K562 (cell line): ENCODE data around the gene NBPF14. TPM values are rescaled to one million over a fixed set of nuclear protein-coding genes. Genes with fewer than 3 reads are reported as not detected.
A peak's percentile ranks its signal among the peaks of the same experiment; 100 is the strongest.

Experiments used
- BRD9 ChIP-seq: fragments of 450-650 bp; IDR thresholded peaks from 2 replicates; pipeline ENCODE4 v1.6.1; 2018; ENCODE audit warnings: low read depth; ENCODE audit not compliant: partially characterized antibody
- CBFB ChIP-seq: sonication (generic); formaldehyde crosslinking; IDR thresholded peaks from 2 replicates; pipeline ENCODE4 v1.4.0; 2020; ENCODE audit warnings: mild to moderate bottlenecking, missing genetic modification reagents
- CBX1 ChIP-seq: sonication (generic); IDR thresholded peaks from 2 replicates; pipeline ENCODE4 v1.6.1; 2016; ENCODE audit warnings: antibody characterized with exemption, low read depth, mild to moderate bottlenecking
- CREB1 ChIP-seq, 2 experiments: sonication (generic) in 1 of 2; formaldehyde crosslinking in 1 of 2; IDR thresholded peaks; 2 replicates each; pipeline versions ENCODE4 v1.6.1 to v1.8.0; 2012 to 2022; ENCODE audit warnings: inconsistent platforms in 1 of 2, mild to moderate bottlenecking in 1 of 2, missing genetic modification reagents in 1 of 2, moderate library complexity in 1 of 2
- EWSR1 ChIP-seq: fragments of 450-650 bp; IDR thresholded peaks from 2 replicates; pipeline ENCODE4 v1.6.1; 2018; ENCODE audit warnings: borderline replicate concordance, mild to moderate bottlenecking, low read depth, moderate library complexity; ENCODE audit not compliant: partially characterized antibody
- IRF1 ChIP-seq: sonication (generic); formaldehyde crosslinking; IDR thresholded peaks from 2 replicates; pipeline ENCODE4 v1.8.0; 2022; ENCODE audit warnings: missing genetic modification reagents, mild to moderate bottlenecking, borderline replicate concordance
- KLF1 ChIP-seq: fragments of 450-650 bp; IDR thresholded peaks from 2 replicates; pipeline ENCODE4 v1.6.1; 2016; ENCODE audit warnings: missing genetic modification characterization, missing compliant biosample characterization
- POLR2B ChIP-seq: fragments of 450-650 bp; IDR thresholded peaks from 2 replicates; pipeline ENCODE4 v1.6.1; 2018; ENCODE audit warnings: low read depth; ENCODE audit not compliant: partially characterized antibody
- PREB ChIP-seq: sonication (generic); formaldehyde crosslinking; IDR thresholded peaks from 2 replicates; pipeline ENCODE4 v1.8.1; 2023; ENCODE audit warnings: mild to moderate bottlenecking, missing genetic modification reagents
- RERE ChIP-seq: sonication (generic); formaldehyde crosslinking; IDR thresholded peaks from 2 replicates; pipeline ENCODE4 v1.8.0; 2023; ENCODE audit warnings: missing genetic modification reagents, mild to moderate bottlenecking, borderline replicate concordance
- TAF1 ChIP-seq: IDR thresholded peaks from 2 replicates; pipeline ENCODE4 v1.6.1; 2011; ENCODE audit warnings: mild to moderate bottlenecking, low read length, moderate library complexity; ENCODE audit not compliant: insufficient read depth, control insufficient read depth, severe bottlenecking; ENCODE audit errors: extremely low read depth
- TAF7 ChIP-seq: fragments of 450-650 bp; IDR thresholded peaks from 2 replicates; pipeline ENCODE4 v1.6.1; 2016; ENCODE audit warnings: missing genetic modification characterization, missing compliant biosample characterization
- TBL1XR1 ChIP-seq, 2 experiments: IDR thresholded peaks; 2 replicates each; pipeline ENCODE4 v1.6.1; 2012; ENCODE audit warnings: improper control_type of control experiment in 2 of 2, low read length in 2 of 2, mild to moderate bottlenecking in 1 of 2
- TCF15 ChIP-seq: fragments of 250-450 bp; sonication (Bioruptor Pico); IDR thresholded peaks from 2 replicates; pipeline ENCODE4 v1.8.0; 2022; ENCODE audit warnings: moderate library complexity, mild to moderate bottlenecking, inconsistent platforms
- ZBTB26 ChIP-seq: fragments of 450-650 bp; formaldehyde crosslinking; IDR thresholded peaks from 2 replicates; pipeline ENCODE4 v1.4.0; 2022; ENCODE audit warnings: missing genetic modification characterization
- ZC3H11A ChIP-seq: IDR thresholded peaks from 2 replicates; pipeline ENCODE4 v1.6.1; 2012; ENCODE audit warnings: low read depth, low read length, improper control_type of control experiment
- polyA plus RNA-seq, 8 experiments: library from polyadenylated mRNA; depleted of rRNA in 4 of 8; stranded (reverse) in 5 of 8; unstranded in 3 of 8; fragments of >200 nt; fragmentation: Nextera tagmentation in 2 of 8; fragmentation: Illumina TruSeq in 1 of 8; extraction: Ambion mirVana in 2 of 8; extraction: Trizol in 1 of 8; gene quantifications; 2 replicates each; pipeline versions ENCODE4 v1.2.1 to v1.2.3, GENCODE V29; 2011 to 2014; ENCODE audit warnings: inconsistent platforms in 1 of 8, missing spikeins in 1 of 8
- total RNA-seq, 7 experiments: library from RNA; depleted of rRNA in 6 of 7; stranded (reverse); fragments of >200 nt in 6 of 7; fragmentation: Illumina TruSeq in 2 of 7; extraction: Trizol in 2 of 7; gene quantifications; 2 replicates each; pipeline versions ENCODE4 v1.2.1 to v1.2.3, GENCODE V29; 2011 to 2021; ENCODE audit warnings: low replicate concordance in 1 of 7

The NBPF14 gene
- total and polyA plus RNA-seq, 9 of the 15 experiments (the other 6 are each of a cell fraction or from before 2014, with no cell fraction given), result 0.99 to 10.6 (median 6.1) TPM

- peak; percentile 78 for TF ChIP-seq BRD9
- peak; percentile 100 for TF ChIP-seq CBX1
- TF ChIP-seq TAF7 (tag), result peak; percentile 32; the same call in 1 of the 2 replicates
- TF ChIP-seq ZC3H11A, result peak; percentile 52; the same call in 1 of the 2 replicates
- TF ChIP-seq POLR2B, result peak; percentile 100
- TF ChIP-seq CREB1 (IDR thresholded peaks at IDR 0.05), result peak; percentile 73
- peak; percentile 47; the same call in 1 of the 2 replicates for TF ChIP-seq CREB1 (CRISPR knock-in tag; IDR thresholded peaks at IDR 0.05)
- TF ChIP-seq PREB (CRISPR knock-in tag), result peak; percentile 98
- TF ChIP-seq IRF1 (CRISPR knock-in tag), result peak; percentile 85
- peak; percentile 77 to 91; a peak in 3 of 4 replicates for TF ChIP-seq TBL1XR1 (IDR thresholded peaks at IDR 0.05; ENCODE audit: low read length in 2 of 2)
- TF ChIP-seq ZBTB26 (CRISPR knock-in tag), result peak; percentile 100
- TF ChIP-seq CBFB, result peak; percentile 50; the same call in 1 of the 2 replicates
- TF ChIP-seq KLF1, result peak; percentile 75; the same call in 1 of the 2 replicates
- TF ChIP-seq RERE, result peak; percentile 92; the same call in 1 of the 2 replicates
- TF ChIP-seq TAF1, result peak; percentile 67
- TF ChIP-seq TCF15 (CRISPR knock-in tag), result peak; percentile 64; the same call in 1 of the 2 replicates
- TF ChIP-seq EWSR1, result peak; percentile 98
Observed at GRCh38 chr1:148522561-148523204, 73.1 kb downstream of the NBPF14 start (continued).
